ENCODE measurements around the gene ZNF792. TPM values are rescaled to one million over a fixed set of nuclear protein-coding genes. Genes with fewer than 3 reads are reported as not detected.
"Not testable (repeated sequence)": the region's sequence is repeated elsewhere in the genome, so short reads cannot be mapped to it uniquely, and the experiment has no call there.

ZNF792 gene
- total RNA-seq, 1 donor from 2014 or later: 4.2 TPM

DNA sequence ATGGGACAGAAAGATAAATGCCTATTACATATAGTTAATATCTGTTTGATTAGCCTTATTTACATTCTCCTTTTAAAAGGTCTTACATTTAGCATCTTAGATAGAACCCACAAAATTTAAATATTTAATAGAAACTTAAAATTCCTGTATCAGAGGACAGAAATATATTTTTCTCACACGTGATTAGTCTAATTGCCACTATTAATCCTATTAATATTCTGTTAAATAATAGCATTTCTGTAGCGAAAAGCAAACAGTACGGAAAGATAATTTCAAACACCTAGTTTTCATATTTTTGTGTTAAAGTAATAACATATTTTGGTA, 37.7 kb downstream of the ZNF792 start:
- no peaks in the 10 kb centered on the region for H3K9me3 ChIP-seq
- H3K36me3 ChIP-seq: no peaks in the 10 kb centered on the region
- TF ChIP-seq, protein P1, sequence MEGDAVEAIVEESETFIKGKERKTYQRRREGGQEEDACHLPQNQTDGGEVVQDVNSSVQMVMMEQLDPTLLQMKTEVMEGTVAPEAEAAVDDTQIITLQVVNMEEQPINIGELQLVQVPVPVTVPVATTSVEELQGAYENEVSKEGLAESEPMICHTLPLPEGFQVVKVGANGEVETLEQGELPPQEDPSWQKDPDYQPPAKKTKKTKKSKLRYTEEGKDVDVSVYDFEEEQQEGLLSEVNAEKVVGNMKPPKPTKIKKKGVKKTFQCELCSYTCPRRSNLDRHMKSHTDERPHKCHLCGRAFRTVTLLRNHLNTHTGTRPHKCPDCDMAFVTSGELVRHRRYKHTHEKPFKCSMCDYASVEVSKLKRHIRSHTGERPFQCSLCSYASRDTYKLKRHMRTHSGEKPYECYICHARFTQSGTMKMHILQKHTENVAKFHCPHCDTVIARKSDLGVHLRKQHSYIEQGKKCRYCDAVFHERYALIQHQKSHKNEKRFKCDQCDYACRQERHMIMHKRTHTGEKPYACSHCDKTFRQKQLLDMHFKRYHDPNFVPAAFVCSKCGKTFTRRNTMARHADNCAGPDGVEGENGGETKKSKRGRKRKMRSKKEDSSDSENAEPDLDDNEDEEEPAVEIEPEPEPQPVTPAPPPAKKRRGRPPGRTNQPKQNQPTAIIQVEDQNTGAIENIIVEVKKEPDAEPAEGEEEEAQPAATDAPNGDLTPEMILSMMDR (IDR thresholded peaks at IDR 0.05): no peak
- no peak for TF ChIP-seq POLR2AphosphoS5 (IDR thresholded peaks at IDR 0.05; ENCODE audit: insufficient read depth in 1 of 2, low read depth in 1 of 2)
- no peak for TF ChIP-seq POLR2A (IDR thresholded peaks at IDR 0.05)
- H3K4me3 ChIP-seq: peak overlapping the region; percentile 66 to 75
- peaks cover 9% of the 10 kb centered on the region for H3K4me1 ChIP-seq
- peak overlapping the region; percentile 69 for H3K27ac ChIP-seq
- H3K27me3 ChIP-seq: no peaks in the 10 kb centered on the region
- intact Hi-C loops (cut with DNase I): no loop called here
- no peak for DNase-seq (ENCODE audit: extremely low spot score in 2 of 2)

DNA sequence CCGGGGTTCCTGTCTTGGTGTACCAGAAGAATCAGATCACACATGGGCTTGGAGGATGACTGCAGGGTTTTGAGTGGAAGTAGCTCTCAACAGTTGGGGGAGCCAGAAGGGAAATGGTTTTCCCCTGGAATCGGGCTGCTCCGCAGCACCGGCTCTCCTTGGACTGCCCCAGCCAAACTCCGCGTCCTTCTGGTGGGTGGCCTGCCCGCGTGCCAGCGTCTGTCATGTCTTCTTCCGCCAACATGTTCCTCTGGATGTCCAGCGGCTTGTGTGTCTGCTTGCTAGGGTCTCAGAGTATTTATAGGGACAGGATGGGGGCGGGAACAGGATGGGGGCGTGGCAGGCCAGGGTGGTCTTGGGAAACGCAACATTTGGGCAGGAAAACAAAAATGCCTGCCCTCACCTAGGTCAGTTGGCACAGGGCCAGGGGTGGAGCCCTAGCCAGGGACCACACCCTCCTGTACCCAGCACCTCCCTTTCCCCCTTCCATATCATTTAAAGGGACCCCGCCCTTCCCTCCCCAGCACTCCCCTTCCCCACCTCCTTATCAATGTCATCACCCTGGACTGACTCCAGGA, 38.7 kb downstream of the ZNF792 start:
- Histone ChIP-seq H3K27me3 (no peaks in the 10 kb centered on the region), H3K36me3 (no peaks in the 10 kb centered on the region), H3K27ac (no peak overlapping the region), H3K4me1 (peaks cover 9% of the 10 kb centered on the region), H3K4me3 (no peak overlapping the region), H3K9me3 (no peaks in the 10 kb centered on the region)
- DNase-seq (ENCODE audit: extremely low spot score in 2 of 2): no peak
- intact Hi-C loops (cut with DNase I): no loop called here
- TF ChIP-seq POLR2AphosphoS5 (IDR thresholded peaks at IDR 0.05; ENCODE audit: insufficient read depth in 1 of 2, low read depth in 1 of 2) (no peak), POLR2A (IDR thresholded peaks at IDR 0.05) (no peak)
- TF ChIP-seq, protein P1 (IDR thresholded peaks at IDR 0.05): no peak

DNA sequence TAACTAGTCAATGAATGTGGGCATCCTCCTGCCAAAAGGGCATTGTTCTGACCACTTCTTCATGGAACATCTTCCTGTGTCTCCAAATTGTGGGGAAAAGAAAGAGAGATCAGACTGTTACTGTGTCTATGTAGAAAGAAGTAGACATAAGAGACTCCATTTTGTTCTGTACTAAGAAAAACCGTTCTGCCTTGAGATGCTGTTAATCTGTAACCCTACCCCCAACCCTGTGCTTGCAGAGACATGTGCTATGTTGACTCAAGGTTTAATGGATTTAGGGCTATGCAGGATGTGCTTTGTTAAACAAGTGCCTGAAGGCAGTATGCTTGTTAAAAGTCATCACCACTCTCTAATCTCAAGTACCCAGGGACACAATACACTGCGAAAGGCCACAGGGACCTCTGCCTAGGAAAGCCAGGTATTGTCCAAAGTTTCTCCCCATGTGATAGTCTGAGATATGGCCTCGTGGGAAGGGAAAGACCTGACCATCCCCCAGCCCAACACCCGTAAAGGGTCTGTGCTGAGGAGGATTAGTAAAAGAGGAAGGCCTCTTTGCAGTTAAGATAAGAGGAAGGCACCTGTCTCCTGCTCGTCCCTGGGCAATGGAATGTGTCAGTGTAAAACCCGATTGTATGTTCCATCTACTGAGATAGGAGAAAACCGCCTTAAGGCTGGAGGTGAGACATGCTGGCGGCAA, 43.8 kb downstream of the ZNF792 start:
- H3K27ac ChIP-seq; H3K36me3 ChIP-seq; H3K4me1 ChIP-seq; intact Hi-C loops (cut with DNase I); H3K4me3 ChIP-seq; H3K9me3 ChIP-seq; H3K27me3 ChIP-seq; DNase-seq (ENCODE audit: extremely low spot score in 2 of 2): not testable (repeated sequence)

DNA sequence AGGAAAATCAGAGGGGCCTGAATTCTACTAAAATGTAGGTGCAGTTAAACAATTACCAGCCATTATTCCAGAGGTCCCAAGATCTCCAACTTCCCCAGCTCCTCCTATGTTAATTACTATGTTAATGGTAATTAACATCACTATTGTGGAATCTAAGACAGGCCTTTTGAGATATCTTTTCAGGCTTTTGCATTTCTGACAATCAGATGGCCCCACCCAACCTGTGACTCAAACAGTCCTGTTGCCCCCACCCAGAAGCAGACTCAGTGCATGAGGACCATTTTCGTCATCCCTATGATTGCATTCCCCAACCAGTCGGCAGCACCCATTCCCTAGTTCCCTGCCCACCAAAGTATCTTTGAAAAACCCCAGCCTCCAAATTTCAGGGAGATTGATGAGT, 45.8 kb downstream of the ZNF792 start:
- Histone ChIP-seq H3K27me3 (no peaks in the 10 kb centered on the region), H3K36me3 (no peaks in the 10 kb centered on the region), H3K4me3 (no peak overlapping the region), H3K4me1 (no peaks in the 10 kb centered on the region), H3K9me3 (peaks cover 4% of the 10 kb centered on the region), H3K27ac (no peak overlapping the region)
- DNase-seq (ENCODE audit: extremely low spot score in 2 of 2): no peak
- intact Hi-C loops (cut with DNase I): no loop called here
- TF ChIP-seq, protein P1 (IDR thresholded peaks at IDR 0.05): no peak
- TF ChIP-seq POLR2AphosphoS5 (IDR thresholded peaks at IDR 0.05; ENCODE audit: insufficient read depth in 1 of 2, low read depth in 1 of 2): no peak
- no peak for TF ChIP-seq POLR2A (IDR thresholded peaks at IDR 0.05)

DNA sequence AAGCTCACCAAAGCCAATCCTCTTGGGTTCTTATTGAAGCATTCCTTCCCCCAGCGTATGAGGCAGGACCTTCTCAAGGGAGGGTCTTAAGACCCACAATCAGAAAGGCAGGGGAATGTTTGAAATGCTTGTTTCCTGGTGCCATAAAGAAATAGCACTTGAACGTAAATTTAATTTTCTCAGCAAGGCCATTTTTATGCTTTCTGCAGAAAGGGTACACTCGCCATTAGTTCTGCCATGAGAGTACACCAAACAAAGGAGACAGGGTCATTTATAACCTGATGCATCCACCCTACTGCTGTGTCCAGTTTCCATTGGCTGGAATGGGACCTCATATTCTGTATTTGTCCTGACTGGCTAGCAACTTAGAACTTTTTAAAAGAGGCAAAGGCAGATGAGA, 46.9 kb downstream of the ZNF792 start:
- H3K4me1 ChIP-seq; H3K27ac ChIP-seq; H3K9me3 ChIP-seq; H3K36me3 ChIP-seq; DNase-seq (ENCODE audit: extremely low spot score in 2 of 2); H3K4me3 ChIP-seq; intact Hi-C loops (cut with DNase I); H3K27me3 ChIP-seq: not testable (repeated sequence)

DNA sequence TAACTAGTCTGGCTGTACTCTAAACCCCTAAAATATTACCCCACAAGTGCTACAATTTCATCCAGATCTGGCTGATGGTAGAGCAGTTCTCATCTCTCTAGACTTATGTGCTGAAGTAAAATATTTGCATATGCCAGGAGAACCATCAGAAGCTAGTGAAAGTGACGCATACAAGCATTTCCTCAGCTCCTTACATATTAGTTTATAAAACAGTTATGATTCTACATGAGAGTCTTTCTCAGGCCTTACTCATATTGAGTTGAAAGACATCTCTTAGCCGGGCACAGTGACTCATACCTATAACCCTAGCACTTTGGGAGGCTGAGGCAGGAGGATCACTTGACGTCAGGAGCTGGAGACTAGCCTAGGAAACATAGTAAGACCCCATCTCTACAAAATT, 53.3 kb downstream of the ZNF792 start:
- Histone ChIP-seq H3K4me1 (no peaks in the 10 kb centered on the region), H3K9me3 (no peaks in the 10 kb centered on the region), H3K27me3 (no peaks in the 10 kb centered on the region), H3K36me3 (no peaks in the 10 kb centered on the region), H3K4me3 (no peak overlapping the region), H3K27ac (no peak overlapping the region)
- intact Hi-C loops (cut with DNase I): no loop called here
- no peak for DNase-seq (ENCODE audit: extremely low spot score in 2 of 2)
- TF ChIP-seq, protein P1 (IDR thresholded peaks at IDR 0.05): no peak
- no peak for TF ChIP-seq POLR2A (IDR thresholded peaks at IDR 0.05)
- TF ChIP-seq POLR2AphosphoS5 (IDR thresholded peaks at IDR 0.05; ENCODE audit: insufficient read depth in 1 of 2, low read depth in 1 of 2): no peak

Data from vagina (tissue), 2 donors.